ACC112 (cell line): ENCODE data around the gene RFX5.
A peak's percentile ranks its signal among the peaks of the same experiment; 100 is the strongest.

ENCODE experiments used
- H2AFZ ChIP-seq: fragments of 200-600 bp; sonication (generic); one replicate; pipeline ENCODE4 v1.6.0; 2017; ENCODE audit warnings: antibody characterized with exemption, low read length; ENCODE audit not compliant: unreplicated experiment
- H3K27ac ChIP-seq: fragments of 200-600 bp; sonication (generic); 2 replicates; pipeline ENCODE4 v1.5.1; 2014; ENCODE audit warnings: low read depth, mild to moderate bottlenecking, antibody characterized with exemption, low read length, moderate library complexity
- H3K27me3 ChIP-seq: fragments of 200-600 bp; sonication (generic); 2 replicates; pipeline ENCODE4 v1.6.1; 2014; ENCODE audit warnings: mild to moderate bottlenecking, antibody characterized with exemption, low read length, moderate library complexity, mixed read lengths; ENCODE audit not compliant: insufficient read depth
- H3K36me3 ChIP-seq: fragments of 200-600 bp; sonication (generic); 2 replicates; pipeline ENCODE4 v1.6.1; 2016; ENCODE audit warnings: mild to moderate bottlenecking, antibody characterized with exemption, low read length, moderate library complexity, mixed read lengths; ENCODE audit not compliant: insufficient read depth
- H3K4me1 ChIP-seq: fragments of 200-600 bp; sonication (generic); one replicate; pipeline ENCODE4 v1.6.1; 2016; ENCODE audit warnings: low read length, mixed read lengths; ENCODE audit not compliant: insufficient read depth, unreplicated experiment, control insufficient read depth
- H3K4me3 ChIP-seq: fragments of 200-600 bp; sonication (generic); 2 replicates; pipeline ENCODE4 v1.5.1; 2014; ENCODE audit warnings: mild to moderate bottlenecking, low read depth, low read length
- H3K79me2 ChIP-seq: fragments of 200-600 bp; sonication (generic); one replicate; pipeline ENCODE4 v1.6.0; 2016; ENCODE audit warnings: low read length; ENCODE audit not compliant: control insufficient read depth, unreplicated experiment, insufficient read depth

The RFX5 gene

GRCh38 chr1:151336556-151336955, 10.5 kb downstream of the RFX5 start:
- Histone ChIP-seq H3K4me1 (no peaks in the 10 kb centered on the region), H3K27ac (no peak overlapping the region), H3K79me2 (no peaks in the 10 kb centered on the region), H3K36me3 (no peaks in the 10 kb centered on the region), H3K4me3 (no peak overlapping the region), H2AFZ (no peak overlapping the region), H3K27me3 (no peaks in the 10 kb centered on the region)

GRCh38 chr1:151334822-151335221, 12.2 kb downstream of the RFX5 start:
- Histone ChIP-seq H2AFZ (no peak overlapping the region), H3K79me2 (no peaks in the 10 kb centered on the region), H3K4me3 (no peak overlapping the region), H3K27me3 (no peaks in the 10 kb centered on the region), H3K36me3 (no peaks in the 10 kb centered on the region), H3K27ac (no peak overlapping the region), H3K4me1 (no peaks in the 10 kb centered on the region)

- no peak overlapping the region for H3K27ac ChIP-seq
- no peaks in the 10 kb centered on the region for H3K27me3 ChIP-seq
- peaks cover 7% of the 10 kb centered on the region; the same call in 1 of the 2 replicates for H3K36me3 ChIP-seq
- peak overlapping the region; percentile 50 for H2AFZ ChIP-seq
- H3K79me2 ChIP-seq = peaks cover 31% of the 10 kb centered on the region
- peaks cover 15% of the 10 kb centered on the region for H3K4me1 ChIP-seq
- peak overlapping the region; percentile 80 for H3K4me3 ChIP-seq
These were observed 19.0 kb downstream of the RFX5 start for GRCh38 chr1:151327903-151328674.

- Histone ChIP-seq H3K4me1 (peaks cover 15% of the 10 kb centered on the region), H3K27me3 (no peaks in the 10 kb centered on the region), H3K27ac (peak within 1 kb of the TSS; percentile 88), H3K79me2 (peaks cover 32% of the 10 kb centered on the region), H2AFZ (peak within 1 kb of the TSS; percentile 50), H3K36me3 (peaks cover 7% of the 10 kb centered on the region; the same call in 1 of the 2 replicates), H3K4me3 (peak within 1 kb of the TSS; percentile 80)
These were observed 19.7 kb downstream of the RFX5 start, which contains the start of gene PI4KB for GRCh38 chr1:151327223-151327902. Gene PI4KB, minus strand, starts transcription at chr1:151327416. Its CDS starts 10,935 bp downstream, at chr1:151316481.

- peaks cover 36% of the 10 kb centered on the region for H3K79me2 ChIP-seq
- no peaks in the 10 kb centered on the region for H3K27me3 ChIP-seq
- peak overlapping the region; percentile 88 for H3K27ac ChIP-seq
- H2AFZ ChIP-seq = no peak overlapping the region
- peaks cover 15% of the 10 kb centered on the region for H3K4me1 ChIP-seq
- H3K36me3 ChIP-seq = peaks cover 7% of the 10 kb centered on the region; the same call in 1 of the 2 replicates
- H3K4me3 ChIP-seq = peak overlapping the region; percentile 80
These were observed 20.3 kb downstream of the RFX5 start for GRCh38 chr1:151326619-151327222.

GRCh38 chr1:151325646-151326429, 21.2 kb downstream of the RFX5 start:
- Histone ChIP-seq H3K4me1 (peaks cover 15% of the 10 kb centered on the region), H2AFZ (no peak overlapping the region), H3K27ac (peak overlapping the region; percentile 88), H3K79me2 (peaks cover 39% of the 10 kb centered on the region), H3K4me3 (peak overlapping the region; percentile 80), H3K27me3 (no peaks in the 10 kb centered on the region), H3K36me3 (peaks cover 9% of the 10 kb centered on the region)

GRCh38 chr1:151325231-151325630, 21.8 kb downstream of the RFX5 start:
- Histone ChIP-seq H3K27ac (peak overlapping the region; percentile 88), H2AFZ (no peak overlapping the region), H3K79me2 (peaks cover 45% of the 10 kb centered on the region), H3K4me3 (peak overlapping the region; percentile 80), H3K4me1 (peaks cover 15% of the 10 kb centered on the region), H3K36me3 (peaks cover 14% of the 10 kb centered on the region), H3K27me3 (no peaks in the 10 kb centered on the region)

GRCh38 chr1:151324390-151324930, 22.6 kb downstream of the RFX5 start:
- Histone ChIP-seq H3K4me3 (no peak overlapping the region), H3K36me3 (peaks cover 14% of the 10 kb centered on the region), H3K79me2 (peaks cover 48% of the 10 kb centered on the region)

GRCh38 chr1:151318975-151319374, 28.1 kb downstream of the RFX5 start:
- no peak overlapping the region for H2AFZ ChIP-seq
- H3K27me3 ChIP-seq = no peaks in the 10 kb centered on the region
- H3K4me1 ChIP-seq = peaks cover 8% of the 10 kb centered on the region
- H3K36me3 ChIP-seq = peaks cover 12% of the 10 kb centered on the region
- no peak overlapping the region for H3K4me3 ChIP-seq
- peaks cover 19% of the 10 kb centered on the region for H3K79me2 ChIP-seq
- no peak overlapping the region for H3K27ac ChIP-seq

More at GRCh38 chr1:151324390-151324930, 22.6 kb downstream of the RFX5 start:
- H3K27me3 ChIP-seq = no peaks in the 10 kb centered on the region
- no peak overlapping the region for H2AFZ ChIP-seq
- no peak overlapping the region for H3K27ac ChIP-seq
- peaks cover 15% of the 10 kb centered on the region for H3K4me1 ChIP-seq
